C4-2B (cell line): ENCODE results near the gene FOXN3.
A peak's percentile ranks its signal among the peaks of the same experiment; 100 is the strongest.

Experiments
- H3K27ac ChIP-seq: fragments of 450-650 bp; 2 replicates; pipeline ENCODE4 v1.5.1; 2017
- ZFX ChIP-seq: fragments of 450-650 bp; IDR thresholded peaks from 2 replicates; pipeline ENCODE4 v1.6.1; 2017
- TF ChIP-seq, protein P1 (sequence below): fragments of 450-650 bp; conservative IDR thresholded peaks from 2 replicates; pipeline ENCODE4 v1.5.1; 2017; ENCODE audit warnings: mild to moderate bottlenecking

Gene FOXN3

DNA sequence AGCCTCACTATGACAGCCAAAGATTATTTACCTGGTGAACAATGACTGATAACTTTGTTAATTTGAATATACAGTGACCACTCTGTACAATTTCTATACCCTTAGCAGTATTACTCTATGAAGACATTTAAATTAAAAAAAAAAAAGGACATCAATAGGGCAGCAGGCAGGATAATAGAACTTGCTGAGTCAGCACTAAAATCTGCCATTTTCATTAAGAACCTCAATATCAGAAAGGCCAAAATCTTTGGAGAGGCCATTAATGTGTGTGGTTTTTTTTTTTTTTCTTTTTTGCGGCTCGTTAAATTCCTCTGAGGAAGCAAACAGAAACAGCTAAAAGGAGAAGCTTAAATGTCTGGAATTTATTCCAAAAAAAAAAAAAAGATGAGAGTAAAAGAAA lies 73.7 kb downstream of the FOXN3 start:
- H3K27ac ChIP-seq = peak overlapping the region; percentile 37; the same call in 1 of the 2 replicates
- TF ChIP-seq ZFX = no peak
- TF ChIP-seq, protein P1, sequence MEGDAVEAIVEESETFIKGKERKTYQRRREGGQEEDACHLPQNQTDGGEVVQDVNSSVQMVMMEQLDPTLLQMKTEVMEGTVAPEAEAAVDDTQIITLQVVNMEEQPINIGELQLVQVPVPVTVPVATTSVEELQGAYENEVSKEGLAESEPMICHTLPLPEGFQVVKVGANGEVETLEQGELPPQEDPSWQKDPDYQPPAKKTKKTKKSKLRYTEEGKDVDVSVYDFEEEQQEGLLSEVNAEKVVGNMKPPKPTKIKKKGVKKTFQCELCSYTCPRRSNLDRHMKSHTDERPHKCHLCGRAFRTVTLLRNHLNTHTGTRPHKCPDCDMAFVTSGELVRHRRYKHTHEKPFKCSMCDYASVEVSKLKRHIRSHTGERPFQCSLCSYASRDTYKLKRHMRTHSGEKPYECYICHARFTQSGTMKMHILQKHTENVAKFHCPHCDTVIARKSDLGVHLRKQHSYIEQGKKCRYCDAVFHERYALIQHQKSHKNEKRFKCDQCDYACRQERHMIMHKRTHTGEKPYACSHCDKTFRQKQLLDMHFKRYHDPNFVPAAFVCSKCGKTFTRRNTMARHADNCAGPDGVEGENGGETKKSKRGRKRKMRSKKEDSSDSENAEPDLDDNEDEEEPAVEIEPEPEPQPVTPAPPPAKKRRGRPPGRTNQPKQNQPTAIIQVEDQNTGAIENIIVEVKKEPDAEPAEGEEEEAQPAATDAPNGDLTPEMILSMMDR = no peak

GRCh38 chr14:89342049-89342448 lies 75.0 kb downstream of the FOXN3 start:
- TF ChIP-seq ZFX = no peak
- TF ChIP-seq, protein P1 = no peak
- no peak overlapping the region for H3K27ac ChIP-seq

- H3K27ac ChIP-seq = no peak overlapping the region
- TF ChIP-seq, protein P1 = no peak
- TF ChIP-seq ZFX = no peak
Measured at GRCh38 chr14:89340200-89341181, 76.5 kb downstream of the FOXN3 start.

- no peak overlapping the region; the same call in 1 of the 2 replicates for H3K27ac ChIP-seq
- no peak for TF ChIP-seq ZFX
- TF ChIP-seq, protein P1 = no peak
Measured at GRCh38 chr14:89339579-89339978, 77.5 kb downstream of the FOXN3 start.

GRCh38 chr14:89339158-89339557 lies 77.9 kb downstream of the FOXN3 start:
- H3K27ac ChIP-seq = no peak overlapping the region; the same call in 1 of the 2 replicates
- TF ChIP-seq, protein P1 = no peak
- TF ChIP-seq ZFX = no peak

- no peak overlapping the region for H3K27ac ChIP-seq
- no peak for TF ChIP-seq ZFX
- TF ChIP-seq, protein P1 = no peak; the same call in 1 of the 2 replicates
Measured at GRCh38 chr14:89336338-89336737, 80.7 kb downstream of the FOXN3 start.

- no peak for TF ChIP-seq ZFX
- TF ChIP-seq, protein P1 = no peak
- no peak overlapping the region for H3K27ac ChIP-seq
Measured at GRCh38 chr14:89332031-89332430, 85.0 kb downstream of the FOXN3 start.
